ENCODE data around the gene GPR180.

The GPR180 gene

DNA sequence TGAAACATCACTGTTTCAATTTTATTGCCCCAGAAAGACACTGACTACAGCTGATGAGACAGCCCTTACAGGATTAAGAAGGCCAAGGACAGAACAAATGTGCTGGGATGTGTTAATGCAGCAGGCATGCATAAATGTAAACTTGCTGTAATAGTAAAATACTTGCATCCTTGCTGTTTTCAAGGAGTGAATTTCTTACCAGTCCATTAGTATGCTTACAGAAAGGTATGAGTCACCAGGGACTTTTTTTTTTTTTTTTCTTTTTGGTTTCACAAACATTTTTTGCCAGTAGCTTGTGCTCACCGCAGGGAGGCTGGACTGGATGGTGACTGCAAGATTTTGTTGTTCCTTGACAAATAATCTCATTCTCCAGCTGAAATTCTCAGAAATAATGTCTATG lies 55.1 kb downstream of the GPR180 start:
- DNase-seq: no peak

DNA sequence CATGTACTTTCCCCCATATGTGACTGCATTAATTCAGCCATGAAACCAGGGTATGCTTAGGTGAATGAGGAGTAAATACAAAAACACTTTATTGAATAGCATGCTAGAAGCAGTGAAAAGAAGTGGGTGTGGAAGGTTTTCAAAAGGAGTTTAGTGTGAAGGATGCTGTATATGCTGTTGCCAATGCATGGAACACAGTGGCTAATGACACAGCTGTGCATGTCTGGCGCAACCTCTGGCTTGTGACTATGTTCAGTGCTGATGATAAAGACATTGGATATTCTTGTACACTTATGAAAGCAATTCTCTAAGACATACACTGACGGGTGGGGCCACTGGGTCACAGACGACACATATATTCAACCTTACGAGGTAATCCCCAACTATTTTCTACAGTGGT lies 55.5 kb downstream of the GPR180 start:
- no peak for DNase-seq

GRCh38 chr13:94658926-94659597 lies 57.4 kb downstream of the GPR180 start:
- DNase-seq: no peak

- DNase-seq: no peak
Measured at GRCh38 chr13:94659598-94659946, 57.9 kb downstream of the GPR180 start.

DNA sequence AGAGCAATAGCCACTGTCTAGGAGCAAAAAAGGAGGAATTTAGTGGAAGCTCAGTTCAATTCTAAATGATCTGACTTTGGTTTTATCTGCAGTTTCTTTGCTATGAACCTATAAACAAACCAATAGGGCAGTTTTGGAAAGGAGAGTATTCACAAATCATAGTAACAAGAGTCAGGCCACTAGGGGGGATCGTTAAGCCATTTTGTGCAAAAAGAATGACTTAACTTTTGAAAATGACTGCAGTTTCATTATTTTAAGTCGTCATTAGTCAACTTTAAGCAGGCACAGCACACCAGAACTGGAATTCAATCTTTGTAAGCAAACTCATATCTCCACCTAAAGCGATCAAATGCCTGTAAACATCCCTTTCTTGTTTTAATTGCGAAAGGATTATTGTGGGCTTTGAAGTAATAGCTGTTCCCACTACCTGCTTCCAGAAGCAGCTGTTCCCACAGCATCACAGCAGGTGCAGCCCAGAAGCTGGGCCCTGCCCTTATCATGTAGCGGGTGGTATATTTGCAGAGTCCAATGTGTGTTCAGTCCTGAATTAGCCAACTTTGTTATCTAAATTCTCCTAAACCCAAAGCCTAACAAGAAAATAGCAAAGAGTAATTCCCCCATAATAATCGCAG lies 59.2 kb downstream of the GPR180 start:
- DNase-seq: no peak

DNA sequence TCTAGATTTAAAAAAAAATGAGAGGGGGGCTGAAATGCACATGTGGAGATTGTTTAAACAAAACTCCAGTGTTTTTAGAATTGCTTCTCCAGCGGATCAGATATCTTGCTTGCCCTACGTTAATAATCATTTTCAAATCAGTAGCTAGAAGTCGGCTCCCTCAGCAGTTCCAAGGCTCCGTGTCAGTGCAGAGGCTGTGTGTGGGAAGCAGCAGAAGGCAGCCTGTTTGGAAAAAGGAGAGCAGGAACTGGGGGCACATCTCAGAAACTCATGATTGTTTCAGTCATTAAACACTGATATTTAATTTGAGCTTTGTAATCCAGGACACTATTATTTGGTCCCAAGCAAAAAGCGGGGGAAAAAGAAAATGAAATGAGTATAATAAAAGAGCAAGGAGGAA lies 59.7 kb downstream of the GPR180 start:
- no peak for DNase-seq

GRCh38 chr13:94662274-94662945 lies 60.8 kb downstream of the GPR180 start:
- no peak for DNase-seq

GRCh38 chr13:94664889-94665288 lies 63.2 kb downstream of the GPR180 start:
- no peak for DNase-seq

DNA sequence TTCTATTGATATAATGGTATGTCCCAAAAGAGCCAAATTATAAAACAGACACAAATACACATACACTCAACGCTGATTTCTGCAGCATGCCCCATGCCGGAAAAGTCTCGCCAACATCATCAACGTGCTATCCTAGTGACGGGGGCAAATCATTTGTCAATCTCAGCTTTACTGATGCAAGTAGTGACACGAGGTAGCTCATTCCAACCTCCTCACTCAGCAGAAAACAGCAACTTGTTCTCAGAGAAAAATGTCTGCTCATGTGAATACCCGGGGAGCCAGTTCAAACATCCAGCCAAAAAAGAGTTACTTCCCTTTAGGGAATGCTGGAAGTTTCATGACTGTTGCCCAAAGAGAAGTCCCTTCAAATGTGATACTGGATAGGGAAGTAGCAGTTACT lies 64.4 kb downstream of the GPR180 start:
- DNase-seq: no peak

- DNase-seq: no peak
Measured at GRCh38 chr13:94667190-94667589, 65.5 kb downstream of the GPR180 start.

- DNase-seq: no peak
Measured at GRCh38 chr13:94672400-94672799, 70.7 kb downstream of the GPR180 start.

DNA sequence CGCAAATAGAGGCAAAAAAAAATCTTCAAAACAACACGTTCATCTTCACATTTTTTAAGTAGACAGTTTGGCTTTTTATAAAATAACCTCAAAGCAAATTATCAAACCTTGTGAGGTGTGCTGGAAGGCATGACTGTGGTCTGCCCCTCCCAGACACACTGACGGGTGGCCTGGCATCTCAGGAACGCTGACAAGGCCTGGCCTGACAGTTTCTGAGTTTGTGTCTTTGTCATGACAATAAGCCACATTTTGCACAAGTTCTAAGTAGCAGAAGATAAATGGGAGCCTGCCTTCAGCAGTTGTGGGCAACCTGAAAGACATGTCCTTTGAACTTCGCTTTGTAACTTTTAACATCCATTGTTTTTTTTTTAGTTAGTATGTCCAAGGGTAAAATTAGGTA lies 72.2 kb downstream of the GPR180 start:
- no peak for DNase-seq

DNA sequence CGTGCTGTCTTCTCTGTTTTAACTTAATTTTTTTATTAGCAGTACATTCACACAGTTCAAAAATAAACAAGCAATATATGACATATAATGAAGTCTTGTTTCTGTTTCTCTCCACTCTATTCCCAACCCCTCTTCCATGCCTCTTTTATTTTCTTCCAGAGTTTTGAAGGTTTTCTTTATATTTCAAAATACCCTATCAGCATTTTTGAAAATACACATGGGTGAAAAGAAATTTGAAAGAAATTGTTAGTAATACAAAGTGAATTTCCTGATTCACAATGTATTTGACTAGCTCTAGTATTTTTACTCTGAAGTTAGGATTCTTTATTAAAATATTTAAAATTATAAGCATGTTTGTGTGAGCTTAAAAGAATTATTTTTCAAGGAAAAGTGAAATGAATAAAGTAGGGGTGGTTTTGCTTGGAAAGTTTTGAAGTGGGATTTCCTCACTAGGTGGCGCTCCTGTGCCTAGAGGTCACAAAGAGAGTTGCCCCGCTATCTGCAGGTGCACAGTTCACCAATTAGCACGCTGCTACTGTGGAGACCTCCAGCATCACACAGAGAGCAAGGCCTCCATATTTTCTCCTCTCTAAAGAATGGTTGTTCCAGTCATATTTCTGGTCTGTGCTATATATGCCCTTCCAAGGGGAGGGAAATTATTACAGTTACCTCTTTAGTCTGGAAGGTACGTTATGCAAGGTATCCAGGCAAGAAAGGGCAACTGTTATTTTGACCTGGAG lies 73.1 kb downstream of the GPR180 start:
- no peak for DNase-seq

DNA sequence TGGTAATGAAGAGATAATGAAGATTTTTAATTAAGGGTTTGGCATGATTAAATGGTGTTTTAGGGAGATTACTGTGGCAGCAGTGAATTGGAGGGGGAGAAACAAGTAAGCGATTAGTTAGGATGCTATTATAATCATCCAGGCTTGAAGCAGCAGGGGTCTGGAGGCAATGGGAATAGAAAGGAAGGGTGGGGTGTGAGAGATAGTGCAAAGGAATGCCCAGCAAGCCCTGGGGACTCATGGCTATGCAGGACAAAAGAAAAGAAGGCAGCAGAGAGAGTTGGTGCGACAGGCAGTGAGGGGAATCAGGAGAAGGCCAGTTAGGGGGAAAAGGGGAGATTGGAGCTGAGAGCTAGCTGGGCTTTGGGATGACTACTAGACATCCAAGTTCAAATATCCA lies 76.1 kb downstream of the GPR180 start:
- no peak for DNase-seq

GRCh38 chr13:94678845-94679244 lies 77.2 kb downstream of the GPR180 start:
- DNase-seq: no peak

DNA sequence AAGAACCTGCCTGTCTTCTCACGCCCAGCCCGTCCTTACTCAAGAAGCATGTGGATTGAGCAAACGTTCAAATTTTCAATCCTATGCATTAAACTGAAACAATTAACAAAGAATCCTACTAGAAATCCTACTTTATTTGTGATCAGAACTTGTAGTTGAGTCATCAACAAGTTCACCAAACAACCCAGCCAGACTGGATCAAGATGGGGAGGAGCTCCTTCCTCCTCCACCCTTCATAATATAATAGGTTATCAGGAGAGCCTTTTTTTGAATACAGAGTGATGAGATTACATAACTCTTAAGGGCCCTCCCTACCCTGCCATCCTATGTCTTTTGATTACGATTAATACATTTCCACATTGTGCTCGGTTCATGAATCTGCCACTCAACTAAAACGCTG lies 78.0 kb downstream of the GPR180 start:
- no peak for DNase-seq

GRCh38 chr13:94682229-94682628 lies 80.6 kb downstream of the GPR180 start:
- no peak for DNase-seq

GRCh38 chr13:94683409-94683808 lies 81.8 kb downstream of the GPR180 start:
- no peak for DNase-seq
